Osteocyte (in vitro differentiated cells): Measurements from ENCODE around the gene FBXO46. TPM values are rescaled to one million over a fixed set of nuclear protein-coding genes. Genes with fewer than 3 reads are reported as not detected.
A peak's percentile ranks its signal among the peaks of the same experiment; 100 is the strongest.

ENCODE experiments used
- DNase-seq: peaks from one replicate; pipeline ENCODE4 v3.0.0; 2021; ENCODE audit warnings: mixed read lengths; ENCODE audit not compliant: unreplicated experiment; ENCODE audit errors: extremely low spot score
- H3K27ac Mint-ChIP-seq: one replicate; pipeline ENCODE4 v1.8.0; 2021; ENCODE audit warnings: mild to moderate bottlenecking, mixed read lengths; ENCODE audit not compliant: unreplicated experiment
- H3K27me3 Mint-ChIP-seq: one replicate; pipeline ENCODE4 v1.8.0; 2021; ENCODE audit warnings: mixed read lengths; ENCODE audit not compliant: unreplicated experiment
- H3K36me3 Mint-ChIP-seq: one replicate; pipeline ENCODE4 v1.8.0; 2021; ENCODE audit warnings: mixed read lengths; ENCODE audit not compliant: unreplicated experiment
- H3K4me1 Mint-ChIP-seq: one replicate; pipeline ENCODE4 v1.8.0; 2021; ENCODE audit warnings: mixed read lengths; ENCODE audit not compliant: unreplicated experiment
- H3K4me3 Mint-ChIP-seq: one replicate; pipeline ENCODE4 v1.8.0; 2021; ENCODE audit warnings: mild to moderate bottlenecking, moderate library complexity, mixed read lengths; ENCODE audit not compliant: unreplicated experiment
- H3K9me3 Mint-ChIP-seq: one replicate; pipeline ENCODE4 v1.8.0; 2021; ENCODE audit warnings: mixed read lengths; ENCODE audit not compliant: unreplicated experiment
- CTCF ChIP-seq: fragments of 200-600 bp; sonication (generic); IDR thresholded peaks from 2 replicates; pipeline ENCODE4 v1.5.0; 2021; ENCODE audit warnings: antibody characterized with exemption, mild to moderate bottlenecking, moderate library complexity
- total RNA-seq: library from RNA; stranded (reverse); gene quantifications from 2 replicates; pipeline ENCODE4 v1.2.1, GENCODE V29; 2021

Gene FBXO46
- total RNA-seq, 1 donor from 2014 or later, result 18.3 TPM

GRCh38 chr19:45705710-45706415 is 24.8 kb downstream of the FBXO46 start:
- no peak for TF ChIP-seq CTCF
- DNase-seq, result no peak
- Mint-ChIP-seq H3K27me3 (no peaks in the 10 kb centered on the region), H3K4me1 (peaks cover 6% of the 10 kb centered on the region), H3K27ac (no peak overlapping the region), H3K9me3 (no peaks in the 10 kb centered on the region), H3K36me3 (peaks cover 19% of the 10 kb centered on the region), H3K4me3 (no peak overlapping the region)

- no peak for TF ChIP-seq CTCF
- H3K27ac Mint-ChIP-seq, result no peak overlapping the region
- H3K4me1 Mint-ChIP-seq, result peaks cover 2% of the 10 kb centered on the region
- no peak overlapping the region for H3K4me3 Mint-ChIP-seq
- no peaks in the 10 kb centered on the region for H3K9me3 Mint-ChIP-seq
- no peaks in the 10 kb centered on the region for H3K27me3 Mint-ChIP-seq
- no peak for DNase-seq
- H3K36me3 Mint-ChIP-seq, result peaks cover 16% of the 10 kb centered on the region
These were observed 25.6 kb downstream of the FBXO46 start for GRCh38 chr19:45705115-45705514.

- no peak overlapping the region for H3K4me3 Mint-ChIP-seq
- no peaks in the 10 kb centered on the region for H3K9me3 Mint-ChIP-seq
- peaks cover 16% of the 10 kb centered on the region for H3K36me3 Mint-ChIP-seq
- no peak for DNase-seq
- no peak for TF ChIP-seq CTCF
- H3K4me1 Mint-ChIP-seq, result no peaks in the 10 kb centered on the region
- H3K27ac Mint-ChIP-seq, result no peak overlapping the region
- H3K27me3 Mint-ChIP-seq, result no peaks in the 10 kb centered on the region
These were observed 29.0 kb downstream of the FBXO46 start for GRCh38 chr19:45701676-45702075.

- Mint-ChIP-seq H3K27me3 (no peaks in the 10 kb centered on the region), H3K4me3 (peak overlapping the region; percentile 97)
These were observed 37.4 kb downstream of the FBXO46 start for GRCh38 chr19:45693106-45693788.

More at GRCh38 chr19:45693106-45693788, 37.4 kb downstream of the FBXO46 start:
- Mint-ChIP-seq H3K27ac (peak overlapping the region; percentile 98), H3K36me3 (peaks cover 12% of the 10 kb centered on the region), H3K9me3 (no peaks in the 10 kb centered on the region), H3K4me1 (peaks cover 20% of the 10 kb centered on the region)
- peak; percentile 94 for DNase-seq
- TF ChIP-seq CTCF, result peak; percentile 92
